OCI-LY7 (cell line): ENCODE measurements around the gene FUCA2. TPM values are rescaled to one million over a fixed set of nuclear protein-coding genes. Genes with fewer than 3 reads are reported as not detected.

Experiments
- BruUV-seq: library from RNA; stranded (reverse); fragments of 400-500 nt; replicated peaks from 2 replicates; lab custom pipeline; 2021; lab: Mats Ljungman, UMichigan
- CTCF ChIA-PET: fragments of 300-600 bp; sonication (Branson Sonifier 250); formaldehyde crosslinking; loops from one replicate; lab custom pipeline; 2022; ENCODE audit warnings: antibody characterized with exemption; ENCODE audit not compliant: unreplicated experiment; lab: Charles Lee
- POLR2A ChIA-PET: fragments of 300-600 bp; sonication (Branson Sonifier 250); formaldehyde crosslinking; loops from one replicate; lab custom pipeline; 2022; ENCODE audit warnings: antibody characterized with exemption; lab: Charles Lee
- DNase-seq: peaks from one replicate; pipeline ENCODE4 v3.0.0-alpha.2; 2015; ENCODE audit warnings: low spot score
- H2AFZ ChIP-seq: fragments of 200-600 bp; sonication (generic), shearing (Covaris generic); 2 replicates; pipeline ENCODE4 v1.6.1; 2014; ENCODE audit warnings: mild to moderate bottlenecking, antibody characterized with exemption, low read length, moderate library complexity
- H3K27ac ChIP-seq: fragments of 200-600 bp; sonication (generic); 2 replicates; pipeline ENCODE4 v1.5.1; 2014; ENCODE audit warnings: mixed run types, low read depth, mild to moderate bottlenecking, moderate library complexity, low read length, inconsistent platforms; ENCODE audit not compliant: poor library complexity, severe bottlenecking
- H3K36me3 ChIP-seq: fragments of 200-600 bp; sonication (generic); 2 replicates; pipeline ENCODE4 v1.6.1; 2014; ENCODE audit warnings: mild to moderate bottlenecking, antibody characterized with exemption, low read length, moderate library complexity, mixed read lengths; ENCODE audit not compliant: insufficient read depth
- H3K4me1 ChIP-seq: fragments of 200-600 bp; sonication (generic); 2 replicates; pipeline ENCODE4 v1.5.1; 2014; ENCODE audit warnings: mild to moderate bottlenecking, low read length; ENCODE audit not compliant: insufficient read depth, poor library complexity, severe bottlenecking
- H3K4me2 ChIP-seq: fragments of 200-600 bp; sonication (generic); 2 replicates; pipeline ENCODE4 v1.6.1; 2014; ENCODE audit warnings: mild to moderate bottlenecking, low read length
- H3K4me3 ChIP-seq: fragments of 200-600 bp; sonication (generic); 2 replicates; pipeline ENCODE4 v1.5.1; 2014; ENCODE audit warnings: mild to moderate bottlenecking, low read depth, low read length; ENCODE audit not compliant: poor library complexity, severe bottlenecking
- H3K79me2 ChIP-seq: fragments of 200-600 bp; sonication (generic); 2 replicates; pipeline ENCODE4 v1.6.1; 2016; ENCODE audit warnings: low read depth, mild to moderate bottlenecking, low read length, moderate library complexity, mixed read lengths; ENCODE audit not compliant: insufficient read depth
- H3K9me2 ChIP-seq: fragments of 200-600 bp; sonication (generic); 2 replicates; pipeline ENCODE4 v1.6.1; 2016; ENCODE audit warnings: mild to moderate bottlenecking, low read length, mixed read lengths; ENCODE audit not compliant: insufficient read depth
- H3K9me3 ChIP-seq: fragments of 200-600 bp; sonication (generic); 2 replicates; pipeline ENCODE4 v1.6.1; 2014; ENCODE audit warnings: mild to moderate bottlenecking, mixed run types, low read length, mixed read lengths
- H4K20me1 ChIP-seq: fragments of 200-600 bp; sonication (generic); 2 replicates; pipeline ENCODE4 v1.6.1; 2014; ENCODE audit warnings: mild to moderate bottlenecking, antibody characterized with exemption, low read length, moderate library complexity, mixed read lengths; ENCODE audit not compliant: insufficient read depth
- EZH2phosphoT487 ChIP-seq: fragments of 200-600 bp; sonication (generic); IDR thresholded peaks from 2 replicates; pipeline ENCODE4 v1.6.1; 2018; ENCODE audit warnings: low read depth, borderline replicate concordance, mild to moderate bottlenecking, mixed run types, antibody characterized with exemption, low read length, moderate library complexity, mixed read lengths
- intact Hi-C: fragments of 100-400 bp; cut with micrococcal nuclease; formaldehyde crosslinking; loops from one replicate; pipeline ENCODE4 v1.10.0; 2022; ENCODE audit not compliant: unreplicated experiment
- total RNA-seq, 2 experiments: library from RNA; depleted of rRNA in 1 of 2; stranded (reverse); fragments of >200 nt in 1 of 2; shearing (Covaris generic) in 1 of 2; gene quantifications; 2 replicates each; pipeline ENCODE4 v1.2.3, GENCODE V29; 2014 to 2022
- TF ChIP-seq, protein P1 (sequence below): fragments of 200-600 bp; sonication (generic); conservative IDR thresholded peaks from 2 replicates; pipeline ENCODE4 v1.5.1; 2014; ENCODE audit warnings: mild to moderate bottlenecking, antibody characterized with exemption, low read length, moderate library complexity, mixed read lengths

Gene FUCA2
- total RNA-seq, 2 experiments from 2014 or later, result not detected

DNA sequence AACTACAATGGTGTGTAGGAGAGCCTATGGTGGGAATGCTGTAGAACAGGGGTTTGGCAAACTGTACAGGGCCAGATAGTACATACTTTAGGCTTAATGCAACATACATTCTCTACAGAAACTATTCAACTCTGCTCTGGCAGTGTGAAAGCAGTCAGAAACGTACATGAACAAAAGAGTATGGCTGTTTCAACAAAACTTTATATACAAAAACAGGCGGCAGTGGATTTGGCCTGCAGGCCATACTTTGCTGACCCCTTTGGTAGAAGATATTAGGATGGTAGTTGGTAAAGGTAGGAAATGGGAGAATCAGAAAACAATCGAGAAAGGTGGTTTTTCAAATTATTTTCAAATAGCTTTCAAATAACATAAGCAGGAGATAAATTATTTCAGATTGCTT, 24.8 kb downstream of the FUCA2 start:
- intact Hi-C loops, result no loop called here
- no peaks in the 10 kb centered on the region for H3K79me2 ChIP-seq
- no peak for DNase-seq
- BruUV-seq, result no TSS peak
- H3K9me3 ChIP-seq, result no peaks in the 10 kb centered on the region
- no peaks in the 10 kb centered on the region for H4K20me1 ChIP-seq
- H3K9me2 ChIP-seq, result no peaks in the 10 kb centered on the region
- H2AFZ ChIP-seq, result no peak overlapping the region
- TF ChIP-seq, protein P1, sequence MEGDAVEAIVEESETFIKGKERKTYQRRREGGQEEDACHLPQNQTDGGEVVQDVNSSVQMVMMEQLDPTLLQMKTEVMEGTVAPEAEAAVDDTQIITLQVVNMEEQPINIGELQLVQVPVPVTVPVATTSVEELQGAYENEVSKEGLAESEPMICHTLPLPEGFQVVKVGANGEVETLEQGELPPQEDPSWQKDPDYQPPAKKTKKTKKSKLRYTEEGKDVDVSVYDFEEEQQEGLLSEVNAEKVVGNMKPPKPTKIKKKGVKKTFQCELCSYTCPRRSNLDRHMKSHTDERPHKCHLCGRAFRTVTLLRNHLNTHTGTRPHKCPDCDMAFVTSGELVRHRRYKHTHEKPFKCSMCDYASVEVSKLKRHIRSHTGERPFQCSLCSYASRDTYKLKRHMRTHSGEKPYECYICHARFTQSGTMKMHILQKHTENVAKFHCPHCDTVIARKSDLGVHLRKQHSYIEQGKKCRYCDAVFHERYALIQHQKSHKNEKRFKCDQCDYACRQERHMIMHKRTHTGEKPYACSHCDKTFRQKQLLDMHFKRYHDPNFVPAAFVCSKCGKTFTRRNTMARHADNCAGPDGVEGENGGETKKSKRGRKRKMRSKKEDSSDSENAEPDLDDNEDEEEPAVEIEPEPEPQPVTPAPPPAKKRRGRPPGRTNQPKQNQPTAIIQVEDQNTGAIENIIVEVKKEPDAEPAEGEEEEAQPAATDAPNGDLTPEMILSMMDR, result no peak
- no peak for TF ChIP-seq EZH2phosphoT487
- H3K4me3 ChIP-seq, result no peak overlapping the region
- no peaks in the 10 kb centered on the region for H3K4me1 ChIP-seq
- ChIA-PET POLR2A (interaction anchor here (1.1 kb wide), 1 partner anchor 10 kb away, joined by 4 read pairs; no protein-coding TSS in a partner anchor), CTCF (no interaction called here)
- H3K27ac ChIP-seq, result no peak overlapping the region
- H3K36me3 ChIP-seq, result no peaks in the 10 kb centered on the region
- H3K4me2 ChIP-seq, result no peak overlapping the region

DNA sequence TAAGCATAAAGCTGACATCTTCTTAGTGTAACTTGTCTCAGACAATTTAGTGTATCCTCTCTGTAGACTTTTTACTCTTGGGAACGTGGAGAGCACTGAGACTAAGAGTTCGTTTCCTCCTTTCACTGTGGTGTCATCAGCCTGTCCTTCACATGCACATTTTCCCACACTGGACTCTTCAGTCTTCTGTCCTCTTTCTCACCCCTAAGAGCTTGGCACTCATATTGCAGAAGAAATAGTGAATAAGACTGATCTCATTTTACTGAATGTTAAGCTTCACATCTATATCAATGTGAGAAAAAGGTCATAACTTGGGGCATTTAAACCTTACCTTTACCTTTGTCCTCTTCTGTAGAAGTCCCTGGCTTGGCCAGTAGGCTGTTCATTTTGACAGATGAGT, 25.6 kb downstream of the FUCA2 start:
- no peaks in the 10 kb centered on the region for H3K9me2 ChIP-seq
- no peak overlapping the region for H3K4me2 ChIP-seq
- no peaks in the 10 kb centered on the region for H3K9me3 ChIP-seq
- H3K4me3 ChIP-seq, result no peak overlapping the region
- no peak for TF ChIP-seq EZH2phosphoT487
- TF ChIP-seq, protein P1, result no peak
- ChIA-PET POLR2A (interaction anchor here (0.6 kb wide), 1 partner anchor 98 kb away, joined by 5 read pairs; no protein-coding TSS in a partner anchor), CTCF (no interaction called here)
- H2AFZ ChIP-seq, result no peak overlapping the region
- no peak for DNase-seq
- intact Hi-C loops, result no loop called here
- BruUV-seq, result no TSS peak
- H3K27ac ChIP-seq, result no peak overlapping the region
- H3K79me2 ChIP-seq, result no peaks in the 10 kb centered on the region
- no peaks in the 10 kb centered on the region for H3K4me1 ChIP-seq
- H4K20me1 ChIP-seq, result no peaks in the 10 kb centered on the region
- no peaks in the 10 kb centered on the region for H3K36me3 ChIP-seq

DNA sequence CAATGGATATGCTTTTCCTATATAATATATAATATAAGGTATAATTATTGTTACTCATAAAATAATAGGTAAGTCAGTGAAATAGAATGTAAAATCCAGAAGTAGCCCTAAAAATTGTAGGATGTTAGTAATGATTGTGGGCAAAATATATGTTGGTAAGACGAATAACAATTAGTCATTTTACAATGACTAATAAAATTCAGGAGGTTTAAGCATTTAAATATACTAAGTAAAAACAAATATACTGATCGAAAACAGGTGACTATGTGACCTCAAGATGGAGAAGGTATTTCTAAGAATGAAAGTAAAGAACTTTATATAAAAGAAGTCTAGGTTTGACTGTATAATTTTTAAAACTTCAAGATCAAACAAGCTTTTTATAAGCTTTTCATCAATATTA, 28.9 kb downstream of the FUCA2 start:
- Histone ChIP-seq H3K27ac (no peak overlapping the region), H3K9me3 (no peaks in the 10 kb centered on the region), H3K4me3 (no peak overlapping the region), H3K36me3 (peaks cover 26% of the 10 kb centered on the region; the same call in 1 of the 2 replicates), H3K79me2 (no peaks in the 10 kb centered on the region), H3K4me1 (no peaks in the 10 kb centered on the region), H3K4me2 (no peak overlapping the region), H3K9me2 (peaks cover 6% of the 10 kb centered on the region; the same call in 1 of the 2 replicates), H4K20me1 (no peaks in the 10 kb centered on the region), H2AFZ (no peak overlapping the region)
- CTCF ChIA-PET, result no interaction called here
- no peak for DNase-seq
- BruUV-seq, result no TSS peak
- intact Hi-C loops, result no loop called here
- POLR2A ChIA-PET, result interaction anchor here (0.9 to 1.3 kb wide), 4 partner anchors 10 to 45 kb away, joined by 3 to 5 read pairs (median 4); no protein-coding TSS in a partner anchor
- TF ChIP-seq, protein P1, result no peak
- no peak for TF ChIP-seq EZH2phosphoT487
